Nephron (organoid): ENCODE results near the gene PHACTR4.

Experiments used
- H3K27ac Mint-ChIP-seq, 3 experiments: 2 replicates each; pipeline ENCODE4 v1.8.0; 2020; ENCODE audit warnings: mixed read lengths in 3 of 3, mild to moderate bottlenecking in 2 of 3, moderate library complexity in 1 of 3
- H3K27me3 Mint-ChIP-seq: 2 replicates; pipeline ENCODE4 v1.8.0; 2021; ENCODE audit warnings: low read depth, mild to moderate bottlenecking, moderate library complexity, mixed read lengths
- H3K36me3 Mint-ChIP-seq: 2 replicates; pipeline ENCODE4 v1.8.0; 2020; ENCODE audit warnings: low read depth, mixed read lengths
- H3K4me1 Mint-ChIP-seq: 2 replicates; pipeline ENCODE4 v1.8.0; 2020; ENCODE audit warnings: mixed read lengths
- H3K4me3 Mint-ChIP-seq, 3 experiments: 2 replicates each; pipeline ENCODE4 v1.8.0; 2020; ENCODE audit warnings: mild to moderate bottlenecking in 3 of 3, mixed read lengths in 3 of 3, moderate library complexity in 2 of 3
- H3K9me3 Mint-ChIP-seq: 2 replicates; pipeline ENCODE4 v1.8.0; 2020; ENCODE audit warnings: mixed read lengths
- TF ChIP-seq, protein P1 (sequence below), 3 experiments: fragments of 200-600 bp; sonication (generic); IDR thresholded peaks; one replicate each; pipeline ENCODE4 v1.5.0; 2021; ENCODE audit warnings: antibody characterized with exemption in 3 of 3; ENCODE audit not compliant: unreplicated experiment in 3 of 3

PHACTR4 gene

DNA sequence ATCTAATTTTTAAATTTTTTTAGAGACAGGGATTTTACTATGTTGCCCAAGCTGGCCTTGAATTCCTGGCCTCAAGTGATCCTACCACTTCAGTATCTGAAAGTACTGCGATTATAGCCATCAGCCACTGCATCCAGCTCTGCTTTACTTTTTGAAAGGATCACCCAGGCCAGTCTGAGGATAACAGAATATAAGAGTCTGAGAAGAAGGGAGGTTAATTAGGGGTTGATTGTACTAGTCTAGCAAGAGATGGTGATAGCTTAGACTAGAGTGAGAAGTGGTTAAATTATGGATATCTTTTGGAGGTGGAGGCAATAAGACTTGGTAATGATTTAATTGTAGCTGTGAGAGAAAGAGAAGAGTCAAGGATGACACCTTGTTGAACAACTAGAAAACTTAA, 32.2 kb downstream of the PHACTR4 start:
- Mint-ChIP-seq H3K4me3 (no peak overlapping the region), H3K9me3 (no peaks in the 10 kb centered on the region), H3K27ac (peak overlapping the region in 1 of 3 experiments; percentile 3), H3K27me3 (no peaks in the 10 kb centered on the region), H3K4me1 (peaks cover 14% of the 10 kb centered on the region), H3K36me3 (peaks cover 10% of the 10 kb centered on the region)
- TF ChIP-seq, protein P1, sequence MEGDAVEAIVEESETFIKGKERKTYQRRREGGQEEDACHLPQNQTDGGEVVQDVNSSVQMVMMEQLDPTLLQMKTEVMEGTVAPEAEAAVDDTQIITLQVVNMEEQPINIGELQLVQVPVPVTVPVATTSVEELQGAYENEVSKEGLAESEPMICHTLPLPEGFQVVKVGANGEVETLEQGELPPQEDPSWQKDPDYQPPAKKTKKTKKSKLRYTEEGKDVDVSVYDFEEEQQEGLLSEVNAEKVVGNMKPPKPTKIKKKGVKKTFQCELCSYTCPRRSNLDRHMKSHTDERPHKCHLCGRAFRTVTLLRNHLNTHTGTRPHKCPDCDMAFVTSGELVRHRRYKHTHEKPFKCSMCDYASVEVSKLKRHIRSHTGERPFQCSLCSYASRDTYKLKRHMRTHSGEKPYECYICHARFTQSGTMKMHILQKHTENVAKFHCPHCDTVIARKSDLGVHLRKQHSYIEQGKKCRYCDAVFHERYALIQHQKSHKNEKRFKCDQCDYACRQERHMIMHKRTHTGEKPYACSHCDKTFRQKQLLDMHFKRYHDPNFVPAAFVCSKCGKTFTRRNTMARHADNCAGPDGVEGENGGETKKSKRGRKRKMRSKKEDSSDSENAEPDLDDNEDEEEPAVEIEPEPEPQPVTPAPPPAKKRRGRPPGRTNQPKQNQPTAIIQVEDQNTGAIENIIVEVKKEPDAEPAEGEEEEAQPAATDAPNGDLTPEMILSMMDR (IDR thresholded peaks at IDR 0.05; ENCODE audit: unreplicated experiment in 3 of 3): no peak

DNA sequence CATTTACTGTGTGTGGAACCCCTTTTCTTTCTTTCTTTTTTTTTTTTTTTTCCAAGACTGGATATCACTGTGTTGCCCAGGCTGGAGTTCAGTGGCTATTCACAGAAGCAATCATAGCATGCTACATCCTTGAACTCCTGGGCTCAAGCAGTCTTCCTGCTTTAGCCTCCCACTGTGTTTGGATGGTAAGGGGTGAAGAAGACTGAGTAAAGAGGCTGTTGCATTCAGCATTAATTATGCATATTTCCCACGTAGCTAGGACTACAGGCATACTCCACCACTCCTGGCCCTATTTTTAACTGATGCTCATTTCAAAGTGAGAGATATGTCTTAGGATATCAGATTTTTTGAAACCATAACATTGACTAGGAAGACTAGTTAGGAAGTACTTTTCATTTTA, 39.5 kb downstream of the PHACTR4 start:
- TF ChIP-seq, protein P1 (IDR thresholded peaks at IDR 0.05; ENCODE audit: unreplicated experiment in 3 of 3): no peak
- peaks cover 7% of the 10 kb centered on the region for H3K4me1 Mint-ChIP-seq
- H3K36me3 Mint-ChIP-seq: no peaks in the 10 kb centered on the region
- H3K9me3 Mint-ChIP-seq: no peaks in the 10 kb centered on the region
- no peak overlapping the region for H3K4me3 Mint-ChIP-seq
- no peak overlapping the region for H3K27ac Mint-ChIP-seq
- H3K27me3 Mint-ChIP-seq: no peaks in the 10 kb centered on the region

DNA sequence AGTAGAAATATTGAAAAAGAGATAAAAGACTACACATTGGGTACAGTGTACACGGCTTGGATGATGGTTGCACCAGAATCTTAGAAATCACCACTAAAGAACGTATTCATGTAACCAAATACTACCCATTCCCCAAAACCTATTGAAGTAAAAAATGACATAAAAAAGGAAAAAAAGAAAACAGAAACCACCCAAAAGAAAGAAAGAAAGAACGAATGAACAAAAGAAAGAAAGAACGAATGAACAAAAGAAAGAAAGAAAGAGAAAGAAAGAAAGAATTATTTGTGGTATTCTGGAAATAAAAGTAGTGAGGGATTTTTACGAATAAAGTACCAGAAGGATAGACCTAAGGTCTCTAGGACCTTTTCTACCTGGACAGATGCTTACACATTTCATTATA, 42.1 kb downstream of the PHACTR4 start:
- TF ChIP-seq, protein P1 (IDR thresholded peaks at IDR 0.05; ENCODE audit: unreplicated experiment in 3 of 3): no peak
- Mint-ChIP-seq H3K27me3 (no peaks in the 10 kb centered on the region), H3K4me3 (no peak overlapping the region), H3K4me1 (peaks cover 23% of the 10 kb centered on the region), H3K27ac (peak overlapping the region in 2 of 3 experiments; percentile 19 to 57), H3K9me3 (no peaks in the 10 kb centered on the region), H3K36me3 (peaks cover 4% of the 10 kb centered on the region)

DNA sequence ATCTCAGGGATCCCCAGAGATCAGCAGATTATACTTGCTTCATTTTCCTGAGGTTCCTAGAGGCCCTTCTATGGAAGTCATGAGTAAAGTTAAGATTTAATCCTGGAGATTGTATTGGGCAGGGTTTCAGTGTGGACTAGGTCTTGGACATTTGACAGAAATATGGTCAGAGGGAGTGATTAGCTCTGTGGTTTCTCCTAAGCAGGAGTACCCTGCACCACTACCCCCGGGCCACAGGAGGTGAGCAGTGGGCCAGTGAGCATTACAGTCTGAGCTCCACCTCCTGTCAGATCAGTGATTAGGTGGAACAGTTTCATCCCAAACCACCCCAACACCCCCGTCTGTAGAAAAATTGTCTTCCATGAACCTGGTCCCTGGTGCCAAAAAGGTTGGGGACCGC, 43.2 kb downstream of the PHACTR4 start:
- TF ChIP-seq, protein P1 (IDR thresholded peaks at IDR 0.05; ENCODE audit: unreplicated experiment in 3 of 3): no peak
- Mint-ChIP-seq H3K36me3 (peaks cover 4% of the 10 kb centered on the region), H3K27me3 (no peaks in the 10 kb centered on the region), H3K4me3 (no peak overlapping the region), H3K4me1 (peaks cover 29% of the 10 kb centered on the region), H3K27ac (peak overlapping the region in 2 of 3 experiments; percentile 69 to 76), H3K9me3 (no peaks in the 10 kb centered on the region)

DNA sequence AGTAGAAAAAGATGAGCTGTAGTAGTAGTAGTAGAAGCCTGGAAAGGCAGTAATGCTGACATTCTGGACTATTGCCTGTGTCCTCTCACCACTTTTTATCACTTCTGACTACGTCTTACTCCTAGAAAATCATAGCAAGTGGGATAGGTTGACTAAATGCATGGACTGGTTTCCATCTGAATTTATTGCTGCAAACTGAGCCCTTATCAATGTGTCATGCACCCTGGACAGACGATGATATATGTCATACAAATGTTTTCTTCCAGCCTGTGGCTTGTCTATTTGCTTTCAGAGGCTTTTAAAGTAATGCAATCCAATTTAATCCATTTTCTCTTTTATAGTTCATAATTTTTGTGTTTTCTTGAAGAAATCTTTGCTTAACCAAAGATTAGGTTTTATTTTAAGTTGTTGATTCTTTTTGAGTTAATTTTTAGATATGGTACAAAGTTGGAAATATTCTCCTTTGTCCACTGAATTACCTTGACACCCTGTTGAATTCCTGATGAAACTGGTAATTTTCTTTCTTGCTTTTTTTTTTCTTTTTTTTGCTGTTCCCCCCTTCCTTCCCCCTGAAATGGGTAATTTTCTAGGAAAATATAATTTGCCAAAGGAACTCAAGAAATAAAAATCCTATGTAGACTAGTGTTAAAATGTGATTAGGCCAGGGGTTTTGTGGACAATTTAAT, 47.1 kb downstream of the PHACTR4 start:
- peaks cover 29% of the 10 kb centered on the region for H3K4me1 Mint-ChIP-seq
- no peak overlapping the region for H3K4me3 Mint-ChIP-seq
- peaks cover 8% of the 10 kb centered on the region for H3K36me3 Mint-ChIP-seq
- no peaks in the 10 kb centered on the region for H3K27me3 Mint-ChIP-seq
- H3K27ac Mint-ChIP-seq: peak overlapping the region; percentile 67 to 99 (median 73)
- TF ChIP-seq, protein P1 (IDR thresholded peaks at IDR 0.05; ENCODE audit: unreplicated experiment in 3 of 3): no peak
- H3K9me3 Mint-ChIP-seq: no peaks in the 10 kb centered on the region

DNA sequence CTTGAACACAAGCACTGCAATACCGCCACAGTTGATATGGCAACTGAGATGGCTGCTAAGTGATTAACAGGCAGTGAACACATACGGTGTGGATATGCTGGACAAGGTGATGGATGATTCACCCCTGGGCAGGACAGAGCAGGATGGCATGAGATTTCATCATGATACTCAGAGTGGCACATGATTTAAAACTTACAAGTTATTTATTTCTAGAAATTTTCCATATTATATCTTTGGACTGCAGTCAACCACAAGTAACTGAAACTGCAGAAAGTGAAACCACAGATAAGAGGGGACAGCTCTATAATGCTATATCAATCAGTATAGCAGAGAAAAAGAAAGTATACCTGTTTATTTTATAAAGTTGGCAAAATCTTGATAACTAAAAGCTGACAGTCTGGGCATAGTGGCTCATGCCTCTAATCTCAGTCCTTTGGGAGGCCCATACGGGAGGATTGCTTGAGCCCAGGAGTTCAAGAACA, 47.9 kb downstream of the PHACTR4 start:
- H3K9me3 Mint-ChIP-seq: no peaks in the 10 kb centered on the region
- TF ChIP-seq, protein P1 (IDR thresholded peaks at IDR 0.05; ENCODE audit: unreplicated experiment in 3 of 3): no peak
- peaks cover 29% of the 10 kb centered on the region for H3K4me1 Mint-ChIP-seq
- H3K4me3 Mint-ChIP-seq: no peak overlapping the region
- H3K27ac Mint-ChIP-seq: peak overlapping the region in 1 of 3 experiments; percentile 99
- no peaks in the 10 kb centered on the region for H3K27me3 Mint-ChIP-seq
- peaks cover 8% of the 10 kb centered on the region for H3K36me3 Mint-ChIP-seq
